C4-2B (cell line): Measurements from ENCODE around the gene CDC14B.
"Not testable (repeated sequence)": the region's sequence is repeated elsewhere in the genome, so short reads cannot be mapped to it uniquely, and the experiment has no call there.

Experiments
- H3K27ac ChIP-seq: fragments of 450-650 bp; 2 replicates; pipeline ENCODE4 v1.5.1; 2017
- CTCF ChIP-seq: fragments of 450-650 bp; conservative IDR thresholded peaks from 2 replicates; pipeline ENCODE4 v1.5.1; 2017; ENCODE audit warnings: mild to moderate bottlenecking
- ZFX ChIP-seq: fragments of 450-650 bp; IDR thresholded peaks from 2 replicates; pipeline ENCODE4 v1.6.1; 2017

CDC14B gene

GRCh38 chr9:96620181-96620514 lies 505 bp upstream of the CDC14B start:
- no peak overlapping the region for H3K27ac ChIP-seq
- TF ChIP-seq CTCF = no peak
- no peak for TF ChIP-seq ZFX

GRCh38 chr9:96619124-96619465 lies 548 bp downstream of the CDC14B start:
- H3K27ac ChIP-seq = peak overlapping the region; percentile 49
- TF ChIP-seq ZFX (0 out of 2 replicates have a peak, but pooled peaks have one; percentile 15), CTCF (no peak)

GRCh38 chr9:96618209-96619123 lies 1.2 kb downstream of the CDC14B start:
- H3K27ac ChIP-seq = peak overlapping the region; percentile 49
- TF ChIP-seq ZFX = no peak

GRCh38 chr9:96617439-96618185 lies 2.0 kb downstream of the CDC14B start:
- H3K27ac ChIP-seq = no peak overlapping the region; the same call in 1 of the 2 replicates
- TF ChIP-seq CTCF (no peak), ZFX (no peak)

GRCh38 chr9:96616817-96617438 lies 2.7 kb downstream of the CDC14B start:
- no peak overlapping the region for H3K27ac ChIP-seq
- TF ChIP-seq ZFX (no peak), CTCF (no peak)

GRCh38 chr9:96615411-96615810 lies 4.2 kb downstream of the CDC14B start:
- TF ChIP-seq CTCF (no peak), ZFX (no peak)
- no peak overlapping the region for H3K27ac ChIP-seq

GRCh38 chr9:96614664-96615063 lies 5.0 kb downstream of the CDC14B start:
- not testable (repeated sequence) for H3K27ac ChIP-seq

- H3K27ac ChIP-seq = no peak overlapping the region
- no peak for TF ChIP-seq ZFX
- no peak for TF ChIP-seq CTCF
These were observed 6.6 kb downstream of the CDC14B start for GRCh38 chr9:96612966-96613589.
